NCI-H748 (cell line): ENCODE data around the gene AK4.
A peak's percentile ranks its signal among the peaks of the same experiment; 100 is the strongest.
"Not testable (repeated sequence)": the region's sequence is repeated elsewhere in the genome, so short reads cannot be mapped to it uniquely, and the experiment has no call there.

Source experiments
- DNase-seq: peaks from one replicate; lab custom pipeline; 2025; ENCODE audit not compliant: unreplicated experiment; lab: John Stamatoyannopoulos, UW

The AK4 gene

DNA sequence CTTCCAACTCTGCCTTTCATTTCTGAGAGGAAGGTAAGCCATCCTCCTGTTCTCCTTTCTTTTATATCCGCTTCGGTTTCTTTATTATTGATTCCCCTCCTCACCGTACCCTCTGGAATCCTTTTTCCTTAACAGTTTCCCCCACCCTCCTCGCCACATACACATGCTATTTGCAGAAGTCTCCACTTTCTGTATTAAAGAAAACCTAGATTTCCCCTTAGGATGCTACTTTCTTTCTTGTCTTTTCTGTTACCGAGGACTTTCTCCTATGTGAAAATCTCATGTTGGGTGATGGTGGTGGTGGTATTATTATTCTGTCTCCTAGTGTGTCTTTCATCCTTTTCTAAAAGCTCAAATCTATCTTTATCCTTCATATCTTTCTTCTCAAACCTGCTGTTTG is 62.3 kb downstream of the AK4 start:
- no peak for DNase-seq

DNA sequence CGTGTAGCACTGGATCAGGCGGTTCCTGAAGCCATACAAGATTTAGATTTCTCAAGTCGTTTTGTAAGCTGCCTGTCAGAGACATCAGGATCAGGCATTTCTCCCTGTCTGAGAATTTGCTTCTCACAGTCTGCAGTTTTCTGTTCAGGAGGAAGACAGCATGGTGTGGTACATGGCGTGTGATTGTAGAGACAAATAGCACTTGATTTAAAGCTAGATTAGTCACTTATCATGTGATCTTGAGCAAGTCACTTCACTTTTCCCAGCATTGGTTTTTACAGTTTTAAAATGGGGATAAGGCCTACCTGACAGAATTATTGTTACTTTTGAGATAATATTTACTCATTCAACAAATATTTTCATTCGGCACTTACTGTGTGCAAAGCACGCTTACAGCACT is 63.3 kb downstream of the AK4 start:
- no peak for DNase-seq

DNA sequence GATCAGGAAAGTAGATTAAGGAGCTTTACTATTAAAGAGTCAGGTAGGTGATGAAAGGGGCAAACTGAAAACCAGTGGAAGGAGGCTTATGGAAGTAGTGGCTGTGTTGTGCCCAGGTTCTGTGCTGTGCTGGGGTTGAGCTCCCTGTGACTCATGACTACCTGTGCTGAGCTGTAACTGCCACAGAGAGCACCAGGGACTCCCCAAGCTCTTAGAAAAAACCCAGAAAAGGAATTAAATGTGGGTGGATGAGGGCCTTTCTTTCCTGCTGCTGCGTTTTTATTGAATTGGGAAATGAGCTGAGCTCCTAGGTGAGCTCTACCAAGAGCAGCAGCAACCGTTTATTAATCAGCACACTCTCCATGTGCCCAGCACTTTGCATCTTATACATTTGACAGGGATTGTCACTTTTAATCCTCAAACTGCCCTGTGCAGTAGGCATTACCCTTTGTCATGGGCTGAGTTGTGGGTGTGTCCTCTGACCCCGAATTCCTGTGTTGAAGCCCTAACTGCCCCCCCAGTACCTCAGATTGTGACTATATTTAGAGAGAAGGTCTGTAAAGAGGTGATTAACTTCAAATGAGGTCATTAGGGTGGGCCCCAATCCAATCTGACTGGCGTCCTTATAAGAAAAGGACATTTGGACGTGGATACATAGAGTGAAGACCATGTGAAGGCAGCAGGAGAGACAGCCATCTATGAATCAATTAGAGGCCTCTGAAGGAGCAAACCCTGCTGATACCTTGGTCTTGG is 65.4 kb downstream of the AK4 start:
- DNase-seq, result no peak

DNA sequence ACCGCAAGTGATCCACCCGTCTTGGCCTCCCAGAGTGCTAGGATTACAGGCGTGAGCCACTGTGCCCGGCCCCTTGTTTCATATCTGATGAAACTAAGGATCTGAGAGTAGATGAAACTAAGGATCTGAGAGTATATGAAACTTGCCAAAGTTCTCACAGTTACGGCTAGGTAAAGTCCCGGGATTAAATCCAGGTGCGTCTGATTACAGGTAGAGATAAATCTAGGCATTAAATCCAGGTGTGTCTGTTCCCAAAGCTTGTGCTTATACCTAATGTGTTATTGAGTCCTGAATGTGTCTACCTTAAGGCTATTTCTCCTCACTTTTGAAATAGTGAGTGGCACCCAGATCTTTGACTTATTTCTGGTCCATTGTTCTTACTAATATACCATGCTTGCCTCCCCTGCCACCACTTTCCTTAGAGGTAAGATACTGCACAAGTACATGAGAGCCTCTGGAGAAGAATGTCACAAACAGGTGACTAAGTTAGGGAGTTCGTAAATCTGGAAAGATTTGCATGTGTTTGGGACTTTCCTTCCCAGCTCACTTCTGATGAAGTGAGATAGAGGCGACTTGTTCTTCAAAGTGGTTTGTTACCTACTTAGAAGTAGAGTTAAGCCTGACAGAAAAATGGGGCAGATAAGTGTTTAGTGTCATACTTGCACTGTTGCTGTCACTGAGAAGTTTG is 66.5 kb downstream of the AK4 start:
- DNase-seq, result no peak

DNA sequence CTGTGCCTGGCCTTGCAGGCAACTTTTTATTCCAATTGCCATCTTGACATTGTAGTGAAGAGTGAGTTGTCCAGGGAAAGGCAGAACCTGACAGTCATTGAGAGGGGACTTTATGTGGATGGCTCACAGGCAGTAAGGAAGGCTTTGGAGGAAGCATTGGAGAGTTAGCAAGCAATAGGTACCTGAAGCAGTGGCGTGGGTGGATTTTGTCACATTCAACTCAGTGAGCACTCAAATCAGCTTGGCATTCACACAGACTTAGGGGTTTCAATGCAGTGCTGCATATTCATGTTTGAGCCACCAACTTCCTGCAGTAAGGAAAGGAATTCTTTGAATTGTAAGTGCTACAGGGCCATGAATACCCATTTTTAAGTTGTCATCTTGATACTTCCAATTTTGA is 69.0 kb downstream of the AK4 start:
- DNase-seq, result no peak

DNA sequence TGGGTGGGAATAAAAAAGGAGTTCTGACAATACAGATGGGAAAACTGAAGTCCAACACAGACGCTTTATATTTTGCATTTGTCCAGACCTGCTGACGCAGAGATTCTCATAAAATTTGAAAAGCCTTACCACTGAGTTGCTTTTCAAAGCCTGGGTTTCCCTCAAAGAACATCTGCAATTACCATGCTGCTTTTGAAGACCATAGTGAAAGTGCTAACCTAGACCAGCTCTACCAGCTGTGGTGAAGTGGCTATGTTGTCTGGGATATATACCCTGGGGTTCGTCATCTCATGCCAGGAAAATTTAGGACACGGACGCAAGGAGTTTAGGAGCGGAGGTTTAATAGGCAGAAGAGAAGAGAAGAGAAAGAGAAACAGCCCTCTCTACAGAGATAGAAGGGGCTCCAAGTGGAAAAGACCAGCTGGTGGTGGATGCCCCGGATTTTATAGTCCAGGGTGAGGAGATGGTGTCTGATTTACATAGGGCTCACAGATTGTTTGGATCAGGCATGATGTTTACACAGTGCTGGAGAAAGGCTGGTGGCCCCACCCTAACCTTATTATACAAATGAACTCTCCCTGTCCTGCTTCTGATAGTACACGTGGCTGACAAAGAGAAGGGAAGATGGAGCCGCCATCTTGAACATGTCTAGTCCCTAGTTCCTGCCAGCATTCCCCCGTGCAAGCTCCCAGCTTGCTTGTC is 73.8 kb downstream of the AK4 start:
- peak; percentile 63 for DNase-seq

DNA sequence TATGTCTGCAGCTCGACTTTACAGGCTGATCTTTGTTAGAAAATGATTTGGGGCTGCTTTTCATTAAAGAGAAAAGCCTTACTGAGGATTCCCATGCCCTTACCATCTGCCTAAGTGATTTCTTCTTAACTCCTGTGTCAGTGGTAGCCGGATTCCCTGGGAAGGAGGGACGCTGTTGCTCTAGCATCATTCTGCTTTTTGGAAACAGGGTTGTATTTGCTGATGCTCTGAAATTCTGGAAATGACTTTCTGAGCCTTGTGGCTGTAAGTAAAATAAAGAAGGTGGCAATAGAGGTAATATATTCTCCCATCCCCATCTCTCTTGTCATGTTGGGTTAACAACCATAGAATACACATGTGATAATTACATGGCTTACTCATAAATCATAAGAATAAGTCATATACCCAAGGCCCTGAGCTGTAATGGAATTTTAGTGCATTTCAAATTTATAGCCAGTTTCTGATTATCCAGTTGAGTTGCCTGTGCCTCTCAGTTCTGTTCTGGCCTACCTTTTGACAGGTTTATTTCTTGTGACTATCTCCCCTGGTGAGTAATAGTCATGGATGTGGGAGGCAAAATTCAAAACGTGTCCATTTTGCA is 74.4 kb downstream of the AK4 start:
- DNase-seq, result no peak

DNA sequence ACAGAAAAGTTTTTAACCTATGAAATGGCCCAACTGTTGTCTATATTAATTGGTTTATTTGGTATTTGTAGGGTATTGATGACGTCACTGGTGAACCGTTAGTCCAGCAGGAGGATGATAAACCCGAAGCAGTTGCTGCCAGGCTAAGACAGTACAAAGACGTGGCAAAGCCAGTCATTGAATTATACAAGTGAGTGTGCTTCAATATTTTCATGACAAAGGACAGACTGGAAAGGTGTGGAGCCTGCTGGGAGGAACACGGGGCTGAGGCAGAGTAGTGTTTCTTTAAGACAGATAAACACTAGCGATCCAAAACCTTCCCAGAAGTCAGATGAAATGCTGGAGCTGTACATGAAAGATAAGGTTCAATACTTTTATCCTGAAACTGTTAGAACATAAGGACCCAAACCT is 76.7 kb downstream of the AK4 start:
- DNase-seq, result no peak

DNA sequence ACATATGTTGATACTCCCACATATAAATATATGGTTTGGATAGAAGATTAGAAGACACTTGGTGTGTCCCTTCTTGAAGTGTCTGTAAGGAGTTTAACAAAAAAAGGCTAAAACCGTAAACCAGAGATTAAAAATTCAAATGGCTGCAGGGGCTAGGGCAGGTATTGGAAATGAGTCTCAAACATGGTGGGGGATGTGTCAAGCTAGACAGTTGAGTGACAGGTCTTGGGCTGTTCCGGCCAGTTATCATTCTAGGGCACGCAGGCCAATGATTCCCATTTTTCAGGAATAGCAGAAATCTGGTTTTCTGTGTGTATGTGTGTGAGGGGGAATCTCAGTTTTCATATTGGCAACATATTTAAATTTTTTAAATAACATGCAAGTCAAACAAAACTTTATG is 77.2 kb downstream of the AK4 start:
- DNase-seq, result no peak

DNA sequence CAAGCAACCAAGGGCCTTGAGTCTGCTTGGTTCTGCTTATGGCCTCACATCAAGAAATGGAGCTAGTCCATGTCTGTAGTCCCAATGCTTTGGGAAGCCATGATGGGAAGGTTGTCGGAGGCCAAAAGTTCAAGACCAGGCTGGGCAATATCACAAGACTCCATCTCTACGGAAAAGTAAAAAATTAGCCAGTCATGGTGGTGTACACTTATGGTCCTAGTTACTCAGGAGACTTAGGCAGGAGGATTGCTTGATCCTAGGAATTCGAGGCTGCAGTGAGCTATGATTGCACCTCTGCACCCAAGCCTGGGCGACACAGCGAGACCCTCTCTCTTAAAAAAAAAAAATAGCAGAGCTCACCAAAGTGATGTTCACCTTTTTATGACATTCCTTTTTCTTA is 81.2 kb downstream of the AK4 start:
- DNase-seq, result no peak

DNA sequence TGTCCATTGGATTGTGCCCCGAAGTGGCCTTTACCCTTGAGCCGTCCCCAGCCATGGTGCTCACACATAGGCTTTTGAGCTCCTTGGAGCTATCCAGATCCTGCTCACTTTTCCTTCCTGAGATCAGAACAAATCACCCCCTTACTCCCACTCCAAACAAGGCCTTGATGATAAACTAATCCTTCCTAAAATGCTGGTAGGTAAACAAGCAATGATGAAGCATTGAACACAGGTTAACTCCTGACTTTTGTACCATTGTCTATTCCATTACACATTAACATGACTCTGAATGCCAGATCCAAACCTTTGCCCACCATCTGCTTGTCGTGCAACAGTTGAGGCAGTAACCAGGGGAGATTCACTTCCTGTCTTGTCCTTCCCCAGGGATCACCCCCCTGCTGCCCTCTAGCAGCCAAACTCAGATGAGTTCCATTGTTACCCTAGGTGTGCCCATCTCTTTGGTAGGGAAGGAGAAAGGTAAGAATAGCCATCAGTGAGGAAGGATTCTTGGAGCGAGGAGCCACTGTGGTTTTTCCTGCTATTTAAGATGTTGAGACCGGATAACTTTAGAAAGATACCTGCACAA is 81.8 kb downstream of the AK4 start:
- no peak for DNase-seq

DNA sequence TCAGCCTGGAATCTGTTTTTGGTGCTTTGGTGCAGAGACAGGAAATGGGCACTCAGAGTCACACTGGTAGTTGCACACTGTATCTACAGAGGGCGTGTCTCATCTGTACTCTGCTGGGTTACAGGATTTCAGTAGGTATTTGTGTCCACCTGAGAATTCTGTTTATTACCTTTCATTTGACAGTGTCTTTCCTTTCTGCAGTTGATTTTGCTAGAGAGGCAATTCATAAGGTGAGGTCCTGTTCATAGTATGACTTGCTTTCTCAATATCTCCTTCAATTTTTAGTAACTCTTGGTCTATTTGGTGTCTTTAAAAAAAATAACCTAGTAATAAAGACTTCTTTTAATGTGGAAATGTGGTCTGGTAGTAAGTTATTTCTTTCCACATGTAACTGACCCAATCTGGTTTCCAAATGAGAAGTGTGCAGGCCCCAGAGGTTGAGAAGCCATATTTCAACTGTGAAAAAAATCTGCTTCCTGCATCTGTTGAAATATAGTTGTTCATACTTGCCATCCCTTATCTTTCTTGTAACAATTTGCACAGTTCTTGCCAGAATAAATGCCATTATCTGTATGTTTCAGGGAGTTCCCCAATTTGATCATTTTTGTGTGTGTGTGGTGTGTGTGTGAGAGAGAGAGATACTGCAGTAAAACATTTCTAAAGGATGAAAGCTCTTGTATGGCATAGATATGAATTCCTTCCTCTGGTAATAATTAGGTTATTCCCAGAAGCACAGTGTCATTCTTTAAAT is 82.9 kb downstream of the AK4 start:
- peak; percentile 28 for DNase-seq

DNA sequence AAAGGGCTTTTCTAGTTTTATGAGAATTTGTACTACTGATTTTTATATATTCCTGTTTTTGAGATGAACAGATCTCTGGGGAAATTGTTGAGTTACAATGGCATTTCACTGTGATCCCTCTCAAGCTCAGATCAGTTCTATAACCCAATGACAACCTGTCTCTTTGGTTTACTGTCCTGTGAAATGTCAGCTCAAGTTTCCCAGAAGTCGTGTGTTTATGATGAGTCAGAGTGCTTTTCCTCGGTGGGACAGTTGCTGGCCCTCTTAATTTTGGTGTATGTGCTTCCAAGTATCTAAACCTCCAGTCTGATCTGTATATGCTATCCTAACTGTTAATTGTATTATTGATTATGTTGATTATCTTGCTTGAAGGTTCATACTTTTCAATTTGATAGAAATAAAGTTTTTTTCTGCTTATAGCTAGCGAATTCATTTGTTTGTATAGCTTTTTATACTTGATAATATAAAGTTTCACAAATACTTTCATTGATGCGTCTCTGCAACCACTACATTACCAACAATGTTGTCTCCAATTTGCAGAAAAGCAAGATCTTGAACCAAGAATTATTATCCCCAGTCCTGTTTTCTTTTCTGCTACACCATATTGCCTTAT is 83.8 kb downstream of the AK4 start:
- no peak for DNase-seq

DNA sequence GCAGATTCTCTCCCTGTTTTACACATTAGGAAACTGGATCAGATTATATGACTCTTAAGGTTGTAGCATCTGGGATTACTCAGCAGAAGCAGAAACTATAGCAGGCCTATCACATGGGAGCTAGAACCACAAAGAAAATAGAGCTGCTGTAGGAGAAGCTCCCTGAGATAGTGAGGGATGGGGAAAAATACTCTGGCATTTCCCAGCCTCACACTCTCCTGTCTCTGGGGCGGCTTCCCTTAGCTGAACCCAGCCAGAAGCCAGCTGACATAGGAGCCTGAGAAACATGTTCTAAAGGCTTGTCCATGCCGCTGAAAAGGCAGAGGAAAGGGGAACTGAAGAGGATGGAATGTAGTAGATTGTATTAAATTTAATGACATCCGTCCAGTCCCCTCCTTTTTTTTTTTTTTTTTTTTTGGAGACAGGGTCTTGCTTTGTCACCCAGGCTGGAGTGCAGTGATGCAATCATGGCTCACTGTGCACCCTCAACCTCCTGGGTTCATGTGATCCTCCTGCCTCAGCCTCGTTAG is 84.5 kb downstream of the AK4 start:
- DNase-seq, result no peak

DNA sequence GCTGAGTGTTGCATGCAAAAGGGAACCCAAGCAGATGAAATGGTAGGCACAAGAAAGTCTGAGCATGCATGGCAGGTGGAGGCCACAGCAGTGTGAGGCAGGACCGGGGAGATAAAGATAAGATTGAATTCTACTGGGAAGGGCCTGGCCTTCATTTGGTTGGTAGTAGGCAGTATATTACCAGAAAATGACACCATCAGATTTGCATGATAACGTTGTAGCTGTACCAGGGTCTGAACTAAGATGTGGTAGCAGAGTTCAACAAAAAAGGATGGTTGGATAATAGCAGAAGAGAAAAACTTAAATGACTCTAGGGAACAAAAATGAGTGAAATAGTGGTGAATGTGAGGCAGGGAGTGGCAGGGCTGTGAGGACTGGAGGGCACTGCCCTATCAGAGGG is 85.8 kb downstream of the AK4 start:
- no peak for DNase-seq

DNA sequence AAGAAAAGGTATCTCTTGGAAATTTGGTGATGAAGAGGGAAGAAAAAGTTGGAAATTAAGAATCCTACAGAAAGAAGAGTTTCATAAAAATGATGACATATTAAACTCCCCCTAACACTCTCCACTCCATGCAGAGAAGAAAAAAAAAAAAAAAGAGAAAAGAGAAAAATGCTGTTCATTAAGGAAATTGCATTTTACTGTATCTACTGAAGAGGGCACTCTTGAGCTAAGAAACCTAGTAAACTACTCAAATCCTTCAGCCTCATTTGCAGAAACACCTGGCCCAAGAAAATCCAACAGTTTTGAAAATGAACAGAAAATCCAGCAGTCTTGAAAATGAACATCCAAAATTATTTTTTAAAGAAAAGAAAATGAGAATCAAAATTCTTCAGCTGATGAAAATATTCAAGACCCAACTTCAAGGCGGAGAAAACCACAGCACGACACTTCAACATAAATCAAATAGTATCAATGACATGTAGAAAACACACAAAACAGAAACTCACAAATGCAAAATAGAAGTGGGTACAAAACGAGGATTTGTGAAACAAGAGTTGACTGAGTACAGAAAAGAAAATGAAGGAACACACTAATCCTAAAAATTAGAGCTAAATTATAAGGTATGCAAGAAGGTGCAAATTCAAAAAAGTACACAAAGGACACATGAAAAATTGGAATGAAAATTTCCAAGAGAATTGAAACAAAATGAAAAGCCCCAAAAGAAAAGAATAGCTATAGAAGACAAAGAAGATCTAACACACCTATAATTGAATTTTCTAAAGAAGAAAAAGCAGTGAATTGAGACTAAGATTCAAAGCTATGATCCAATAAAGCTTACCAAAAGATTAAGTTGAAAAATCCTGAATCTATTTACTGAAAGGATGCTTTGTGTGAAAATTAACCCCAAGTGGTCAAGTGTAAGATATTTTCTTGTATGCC is 88.1 kb downstream of the AK4 start:
- DNase-seq, result peak; percentile 54

DNA sequence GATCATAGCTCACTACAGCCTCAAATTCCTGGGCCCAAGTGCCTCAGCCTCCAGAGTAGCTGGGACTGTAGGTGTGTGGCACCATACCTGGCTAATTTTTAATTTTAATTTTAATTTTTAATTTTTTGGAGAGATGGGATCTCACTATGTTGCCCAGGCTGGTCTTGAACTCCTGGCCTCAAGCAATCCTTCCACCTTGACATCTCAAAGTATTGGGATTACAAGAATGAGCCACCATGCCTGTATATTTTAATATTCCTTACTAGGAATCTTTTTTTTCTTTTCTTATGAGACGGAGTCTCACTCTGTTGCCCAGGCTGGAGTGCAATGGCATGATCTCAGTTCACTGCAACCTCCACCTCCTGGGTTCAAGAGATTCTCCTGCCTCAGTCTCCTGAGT is 89.1 kb downstream of the AK4 start:
- not testable (repeated sequence) for DNase-seq

DNA sequence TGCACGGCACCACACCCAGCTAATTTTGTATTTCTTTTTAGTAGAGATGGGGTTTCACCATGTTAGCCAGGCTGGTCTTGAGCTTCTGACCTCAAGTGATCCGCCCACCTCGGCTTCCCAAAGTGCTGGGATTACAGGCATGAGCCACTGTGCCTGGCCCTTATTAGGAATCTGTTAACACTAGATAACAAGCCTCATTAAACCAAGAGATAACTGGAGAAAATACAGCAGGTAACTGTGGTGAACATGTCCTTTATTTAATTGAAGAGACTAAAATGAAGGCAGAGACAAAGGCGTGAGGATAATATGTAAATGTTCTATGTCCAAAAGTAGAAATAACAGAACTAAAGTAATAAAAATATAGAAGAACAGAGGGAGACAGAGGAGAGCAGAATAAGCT is 89.5 kb downstream of the AK4 start:
- DNase-seq, result no peak

DNA sequence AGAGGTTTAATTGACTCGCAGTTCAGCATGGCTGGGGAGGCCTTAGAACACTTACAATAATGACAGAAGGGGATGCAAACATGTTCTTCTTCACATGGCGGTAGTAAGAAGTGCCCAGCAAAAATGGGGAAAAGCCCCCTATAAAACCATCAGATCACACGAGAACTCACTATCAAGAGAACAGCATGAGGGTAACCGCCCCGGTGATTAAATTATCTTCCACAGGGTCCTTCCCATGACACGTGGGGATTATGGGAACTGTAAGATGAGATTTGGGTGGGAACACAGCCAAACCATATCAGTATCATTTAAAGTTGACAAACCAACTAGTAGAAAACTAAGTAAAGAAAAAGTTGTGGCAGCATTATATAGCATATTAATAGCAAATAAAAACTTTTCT is 90.0 kb downstream of the AK4 start:
- no peak for DNase-seq
